OCI-LY3 (cell line): ENCODE data around the gene WDR48.

Experiments
- CTCF ChIP-seq: fragments of 200-600, 300-600 bp; sonication (generic); IDR thresholded peaks from 2 replicates; pipeline ENCODE4 v1.5.1; 2014; ENCODE audit warnings: antibody characterized with exemption, low read length, low read depth
- EZH2phosphoT487 ChIP-seq: fragments of 200-600 bp; shearing (Covaris generic); IDR thresholded peaks from 2 replicates; pipeline ENCODE4 v1.6.1; 2018; ENCODE audit warnings: antibody characterized with exemption, mixed run types, low read depth

DNA sequence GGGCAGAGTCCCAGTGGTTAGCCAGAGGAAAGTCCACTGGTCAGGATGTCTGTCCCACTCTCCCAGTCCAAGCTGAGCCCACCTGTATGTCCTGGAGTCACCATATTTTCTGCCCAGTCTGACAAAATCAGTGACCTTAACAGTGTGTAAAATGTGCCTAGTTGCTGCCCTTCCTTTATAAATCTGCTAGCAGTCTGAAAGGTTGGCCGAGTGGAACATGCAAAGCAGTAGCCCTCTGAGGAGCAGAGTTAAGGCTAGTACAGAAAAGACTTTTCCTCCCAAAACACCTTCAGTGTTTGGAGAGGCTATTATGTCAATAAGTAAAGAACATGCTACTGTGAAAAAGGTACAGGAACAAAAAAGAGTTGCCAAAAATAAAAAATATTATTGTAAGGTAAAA lies 71.0 kb downstream of the WDR48 start:
- TF ChIP-seq CTCF (no peak), EZH2phosphoT487 (no peak)
